ENCODE data around the gene ZNF469. TPM values are rescaled to one million over a fixed set of nuclear protein-coding genes. Genes with fewer than 3 reads are reported as not detected.

Gene ZNF469
- total RNA-seq, 1 donor from 2014 or later: 28.7 TPM

- H3K36me3 Mint-ChIP-seq: no peaks in the 10 kb centered on the region
- TF ChIP-seq CTCF (IDR thresholded peaks at IDR 0.05; ENCODE audit: unreplicated experiment): no peak
- peaks cover 12% of the 10 kb centered on the region for H3K9me3 Mint-ChIP-seq
- no peak for DNase-seq (ENCODE audit: low spot score in 2 of 2, unreplicated experiment in 2 of 2)
- no peak overlapping the region for H3K27ac Mint-ChIP-seq
- no peak overlapping the region for H3K4me3 Mint-ChIP-seq
- H3K27me3 Mint-ChIP-seq (ENCODE audit: low read depth): no peaks in the 10 kb centered on the region
- no peaks in the 10 kb centered on the region for H3K4me1 Mint-ChIP-seq
These were observed 35.9 kb upstream of the ZNF469 start for GRCh38 chr16:88346680-88347505.

GRCh38 chr16:88347656-88348376 is 34.9 kb upstream of the ZNF469 start:
- Mint-ChIP-seq H3K4me1 (no peaks in the 10 kb centered on the region), H3K27ac (no peak overlapping the region), H3K27me3 (ENCODE audit: low read depth) (no peaks in the 10 kb centered on the region)

GRCh38 chr16:88348377-88349152 is 34.2 kb upstream of the ZNF469 start:
- H3K9me3 Mint-ChIP-seq: peaks cover 4% of the 10 kb centered on the region
- no peak for DNase-seq (ENCODE audit: low spot score in 2 of 2, unreplicated experiment in 2 of 2)
- no peak overlapping the region for H3K4me3 Mint-ChIP-seq
- no peaks in the 10 kb centered on the region for H3K27me3 Mint-ChIP-seq (ENCODE audit: low read depth)
- H3K4me1 Mint-ChIP-seq: no peaks in the 10 kb centered on the region
- TF ChIP-seq CTCF (IDR thresholded peaks at IDR 0.05; ENCODE audit: unreplicated experiment): no peak
- no peaks in the 10 kb centered on the region for H3K36me3 Mint-ChIP-seq
- no peak overlapping the region for H3K27ac Mint-ChIP-seq

More at GRCh38 chr16:88347656-88348376, 34.9 kb upstream of the ZNF469 start:
- no peaks in the 10 kb centered on the region for H3K36me3 Mint-ChIP-seq
- peaks cover 11% of the 10 kb centered on the region for H3K9me3 Mint-ChIP-seq
- DNase-seq (ENCODE audit: low spot score in 2 of 2, unreplicated experiment in 2 of 2): no peak
- H3K4me3 Mint-ChIP-seq: no peak overlapping the region
- no peak for TF ChIP-seq CTCF (IDR thresholded peaks at IDR 0.05; ENCODE audit: unreplicated experiment)

- Mint-ChIP-seq H3K4me1 (no peaks in the 10 kb centered on the region), H3K4me3 (no peak overlapping the region), H3K9me3 (no peaks in the 10 kb centered on the region), H3K27ac (no peak overlapping the region), H3K36me3 (no peaks in the 10 kb centered on the region), H3K27me3 (ENCODE audit: low read depth) (no peaks in the 10 kb centered on the region)
- no peak for TF ChIP-seq CTCF (IDR thresholded peaks at IDR 0.05; ENCODE audit: unreplicated experiment)
- DNase-seq (ENCODE audit: low spot score in 2 of 2, unreplicated experiment in 2 of 2): no peak
These were observed 33.4 kb upstream of the ZNF469 start for GRCh38 chr16:88349153-88349902.

All from mesothelial cell of epicardium (in vitro differentiated cells).